Measurements from ENCODE around the gene AKR1C8. TPM values are rescaled to one million over a fixed set of nuclear protein-coding genes. Genes with fewer than 3 reads are reported as not detected.

AKR1C8 gene
- total and polyA plus RNA-seq, 11 donors = 0.19 to 0.72 (median 0.46) TPM; not detected in 6

DNA sequence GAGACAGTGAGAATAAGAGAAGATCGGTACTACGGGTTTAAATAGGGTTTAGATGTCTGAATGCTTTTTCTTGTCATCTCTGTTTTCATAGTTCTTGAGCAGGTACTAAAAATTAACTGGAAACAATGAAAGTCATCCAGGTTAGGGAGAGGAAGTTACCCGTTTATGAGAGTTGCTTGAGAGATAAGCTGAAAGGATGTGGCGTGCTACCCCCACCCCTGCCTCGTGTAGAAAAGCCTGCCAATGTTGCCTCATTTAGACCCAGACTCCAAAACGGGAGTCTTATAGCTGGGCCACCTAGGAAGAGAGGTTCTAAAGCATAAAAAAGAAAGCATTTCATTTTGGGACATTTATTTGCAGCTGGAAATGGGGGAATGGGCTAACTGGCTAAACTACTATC lies 21.8 kb upstream of the AKR1C8 start:
- Histone ChIP-seq H3K36me3 (no peaks in the 10 kb centered on the region), H3K27ac (no peak overlapping the region), H3K27me3 (peaks cover 0 to 3% (median 0%) of the 10 kb centered on the region in 9 donors), H3K4me3 (no peak overlapping the region), H3K4me1 (no peaks in the 10 kb centered on the region), H3K9me3 (peaks cover 0 to 34% (median 5%) of the 10 kb centered on the region in 12 donors)
- TF ChIP-seq, protein P1, sequence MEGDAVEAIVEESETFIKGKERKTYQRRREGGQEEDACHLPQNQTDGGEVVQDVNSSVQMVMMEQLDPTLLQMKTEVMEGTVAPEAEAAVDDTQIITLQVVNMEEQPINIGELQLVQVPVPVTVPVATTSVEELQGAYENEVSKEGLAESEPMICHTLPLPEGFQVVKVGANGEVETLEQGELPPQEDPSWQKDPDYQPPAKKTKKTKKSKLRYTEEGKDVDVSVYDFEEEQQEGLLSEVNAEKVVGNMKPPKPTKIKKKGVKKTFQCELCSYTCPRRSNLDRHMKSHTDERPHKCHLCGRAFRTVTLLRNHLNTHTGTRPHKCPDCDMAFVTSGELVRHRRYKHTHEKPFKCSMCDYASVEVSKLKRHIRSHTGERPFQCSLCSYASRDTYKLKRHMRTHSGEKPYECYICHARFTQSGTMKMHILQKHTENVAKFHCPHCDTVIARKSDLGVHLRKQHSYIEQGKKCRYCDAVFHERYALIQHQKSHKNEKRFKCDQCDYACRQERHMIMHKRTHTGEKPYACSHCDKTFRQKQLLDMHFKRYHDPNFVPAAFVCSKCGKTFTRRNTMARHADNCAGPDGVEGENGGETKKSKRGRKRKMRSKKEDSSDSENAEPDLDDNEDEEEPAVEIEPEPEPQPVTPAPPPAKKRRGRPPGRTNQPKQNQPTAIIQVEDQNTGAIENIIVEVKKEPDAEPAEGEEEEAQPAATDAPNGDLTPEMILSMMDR (IDR thresholded peaks at IDR 0.05) = no peak
- TF ChIP-seq POLR2A (IDR thresholded peaks at IDR 0.05) = no peak
- ATAC-seq (no peak), DNase-seq (no peak)
- 57 to 61% (median 59%) methylated on average over 6 of the region's 6 CpGs for WGBS, 4 donors
- intact Hi-C loops (cut with DNase I) = no loop called here

DNA sequence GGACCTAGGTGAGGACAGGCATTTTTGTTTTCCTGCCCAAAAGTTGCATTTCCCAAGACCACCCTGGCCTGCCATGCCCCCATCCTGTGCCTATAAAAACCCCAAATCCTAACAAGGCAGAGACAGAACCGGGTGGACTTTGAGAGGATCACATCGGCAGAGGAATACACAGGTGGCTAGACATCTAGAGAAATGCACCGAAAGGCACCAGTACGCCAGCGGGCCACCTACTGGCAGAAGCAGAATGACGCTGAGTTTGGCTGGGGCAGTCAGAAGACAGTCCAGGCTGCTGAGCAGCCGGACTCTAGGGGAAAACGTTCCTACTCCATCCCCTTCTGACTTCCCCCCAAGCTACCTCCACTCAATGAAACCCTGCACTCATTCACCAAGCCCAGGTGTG lies 14.4 kb upstream of the AKR1C8 start:
- no peak overlapping the region for H3K27ac ChIP-seq
- WGBS, 4 donors = 77 to 84% (median 80%) methylated on average over 8 of the region's 8 CpGs
- H3K9me3 ChIP-seq = peaks cover 0 to 37% (median 9%) of the 10 kb centered on the region in 12 donors
- ATAC-seq (no peak), DNase-seq (no peak)
- H3K27me3 ChIP-seq = no peaks in the 10 kb centered on the region
- no peaks in the 10 kb centered on the region for H3K36me3 ChIP-seq
- intact Hi-C loops (cut with DNase I) = no loop called here
- no peak overlapping the region for H3K4me3 ChIP-seq
- no peaks in the 10 kb centered on the region for H3K4me1 ChIP-seq
- no peak for TF ChIP-seq POLR2A (IDR thresholded peaks at IDR 0.05)
- TF ChIP-seq, protein P1 (IDR thresholded peaks at IDR 0.05) = no peak

DNA sequence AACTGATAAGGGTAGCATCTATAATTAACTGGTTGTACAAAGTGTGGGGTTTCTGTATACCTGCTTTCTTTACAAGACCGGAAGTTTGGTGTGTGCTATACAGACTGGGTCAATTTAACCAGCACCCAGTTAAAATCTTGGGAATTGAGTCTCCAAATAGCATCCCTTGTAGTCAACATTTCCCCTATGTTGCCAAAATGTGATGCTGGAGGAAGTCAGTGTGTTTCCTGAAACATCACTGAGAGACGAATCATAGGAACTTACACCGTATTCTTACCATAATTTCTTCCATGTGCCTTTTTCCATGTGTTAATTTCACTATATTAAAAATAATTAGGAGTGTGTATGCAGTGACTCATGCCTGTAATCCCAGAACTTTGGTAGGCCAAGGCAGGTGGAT lies 13.4 kb upstream of the AKR1C8 start:
- no peaks in the 10 kb centered on the region for H3K36me3 ChIP-seq
- no peaks in the 10 kb centered on the region for H3K27me3 ChIP-seq
- H3K27ac ChIP-seq = no peak overlapping the region
- H3K9me3 ChIP-seq = peaks cover 0 to 28% (median 8%) of the 10 kb centered on the region in 12 donors
- TF ChIP-seq, protein P1 (IDR thresholded peaks at IDR 0.05) = no peak
- no peak for TF ChIP-seq POLR2A (IDR thresholded peaks at IDR 0.05)
- 55 to 78% (median 68%) methylated on average over 3 of the region's 3 CpGs for WGBS, 4 donors
- intact Hi-C loops (cut with DNase I) = no loop called here
- DNase-seq (no peak), ATAC-seq (no peak)
- no peak overlapping the region for H3K4me3 ChIP-seq
- no peaks in the 10 kb centered on the region for H3K4me1 ChIP-seq

DNA sequence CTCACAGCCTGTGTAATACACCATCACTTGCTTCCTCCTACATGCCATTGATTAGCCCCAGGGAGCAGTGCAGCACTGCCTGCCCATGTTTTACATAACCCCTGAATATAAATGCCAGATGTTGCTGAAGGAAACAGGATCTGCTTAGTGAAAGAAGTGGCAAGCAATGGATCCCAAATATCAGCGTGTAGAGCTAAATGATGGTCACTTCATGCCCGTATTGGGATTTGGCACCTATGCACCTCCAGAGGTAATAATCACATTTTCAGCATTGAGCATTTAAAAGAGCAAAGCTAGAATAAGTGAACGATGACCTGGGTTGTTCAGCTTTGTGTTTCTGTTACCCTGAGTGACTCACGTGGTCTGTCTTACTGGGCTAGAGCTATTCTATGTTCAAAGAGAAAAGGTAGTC lies 11.8 kb upstream of the AKR1C8 start, which contains the start of gene AKR1C4:
Gene AKR1C4 (plus strand): TSS at position 136 of the 412 bp plus-strand sequence. CDS start 31 bp downstream, at position 167.
- Histone ChIP-seq H3K9me3 (peaks cover 0 to 12% (median 2%) of the 10 kb centered on the region in 12 donors), H3K36me3 (no peaks in the 10 kb centered on the region), H3K4me3 (no peak within 1 kb of the TSS), H3K27ac (no peak within 1 kb of the TSS), H3K4me1 (no peaks in the 10 kb centered on the region), H3K27me3 (no peaks in the 10 kb centered on the region)
- ATAC-seq = no peak
- no peak for TF ChIP-seq POLR2A (IDR thresholded peaks at IDR 0.05)
- TF ChIP-seq, protein P1 (IDR thresholded peaks at IDR 0.05) = no peak
- no peak for DNase-seq
- intact Hi-C loops (cut with DNase I) = no loop called here
- WGBS, 4 donors = 67 to 77% (median 70%) methylated on average over 4 of the region's 4 CpGs

All from heart left ventricle (tissue), 16 donors.